ENCODE data around the gene CD34.

Gene CD34

DNA sequence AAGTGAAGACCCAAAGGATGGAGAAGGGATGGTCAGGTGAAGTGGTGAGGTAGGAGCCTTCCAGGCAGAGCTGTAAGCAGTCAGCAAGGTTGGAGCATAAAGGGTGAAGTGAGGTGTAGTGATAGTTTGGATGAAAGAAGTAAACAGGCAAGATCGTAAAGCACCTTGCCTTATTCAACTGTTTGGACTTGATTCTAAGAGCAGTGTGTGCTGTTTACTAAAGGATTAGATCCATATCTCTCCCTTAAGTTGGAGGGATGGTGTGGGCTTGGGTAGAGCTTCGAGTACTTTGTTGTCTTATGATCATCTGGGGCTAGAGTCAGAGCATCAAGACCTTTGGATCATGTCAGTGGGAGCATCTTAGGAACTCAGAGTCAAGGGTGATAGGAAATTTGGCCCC lies 39.8 kb upstream of the CD34 start:
- Histone ChIP-seq H3K79me2 (ENCODE audit: insufficient read depth, low read length) (no peaks in the 10 kb centered on the region), H3K4me3 (ENCODE audit: low read depth, low read length, poor library complexity, severe bottlenecking) (no peak overlapping the region), H3K4me2 (ENCODE audit: low read length) (no peak overlapping the region), H3K9me3 (ENCODE audit: low read length) (no peaks in the 10 kb centered on the region), H3K27me3 (ENCODE audit: insufficient read depth, low read length) (0 out of 2 replicates have a peak, but pooled peaks cover 5% of the 10 kb centered on the region), H2AFZ (ENCODE audit: low read length) (no peak overlapping the region), H3F3A (ENCODE audit: insufficient read depth, low read length) (no peaks in the 10 kb centered on the region), H3K36me3 (ENCODE audit: insufficient read depth, low read length) (no peaks in the 10 kb centered on the region), H3K4me1 (ENCODE audit: insufficient read depth, low read length, severe bottlenecking) (peaks cover 5% of the 10 kb centered on the region), H3K27ac (ENCODE audit: low read depth, low read length, poor library complexity, severe bottlenecking) (no peak overlapping the region), H3K9ac (ENCODE audit: low read length) (no peak overlapping the region), H3K9me2 (ENCODE audit: low read depth, low read length) (no peaks in the 10 kb centered on the region), H4K20me1 (ENCODE audit: insufficient read depth, low read length) (no peaks in the 10 kb centered on the region)
- TF ChIP-seq, protein P1, sequence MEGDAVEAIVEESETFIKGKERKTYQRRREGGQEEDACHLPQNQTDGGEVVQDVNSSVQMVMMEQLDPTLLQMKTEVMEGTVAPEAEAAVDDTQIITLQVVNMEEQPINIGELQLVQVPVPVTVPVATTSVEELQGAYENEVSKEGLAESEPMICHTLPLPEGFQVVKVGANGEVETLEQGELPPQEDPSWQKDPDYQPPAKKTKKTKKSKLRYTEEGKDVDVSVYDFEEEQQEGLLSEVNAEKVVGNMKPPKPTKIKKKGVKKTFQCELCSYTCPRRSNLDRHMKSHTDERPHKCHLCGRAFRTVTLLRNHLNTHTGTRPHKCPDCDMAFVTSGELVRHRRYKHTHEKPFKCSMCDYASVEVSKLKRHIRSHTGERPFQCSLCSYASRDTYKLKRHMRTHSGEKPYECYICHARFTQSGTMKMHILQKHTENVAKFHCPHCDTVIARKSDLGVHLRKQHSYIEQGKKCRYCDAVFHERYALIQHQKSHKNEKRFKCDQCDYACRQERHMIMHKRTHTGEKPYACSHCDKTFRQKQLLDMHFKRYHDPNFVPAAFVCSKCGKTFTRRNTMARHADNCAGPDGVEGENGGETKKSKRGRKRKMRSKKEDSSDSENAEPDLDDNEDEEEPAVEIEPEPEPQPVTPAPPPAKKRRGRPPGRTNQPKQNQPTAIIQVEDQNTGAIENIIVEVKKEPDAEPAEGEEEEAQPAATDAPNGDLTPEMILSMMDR (IDR thresholded peaks at IDR 0.05; ENCODE audit: low read length): no peak
- no peak for TF ChIP-seq EZH2 (IDR thresholded peaks at IDR 0.05; ENCODE audit: borderline replicate concordance, low read length)

DNA sequence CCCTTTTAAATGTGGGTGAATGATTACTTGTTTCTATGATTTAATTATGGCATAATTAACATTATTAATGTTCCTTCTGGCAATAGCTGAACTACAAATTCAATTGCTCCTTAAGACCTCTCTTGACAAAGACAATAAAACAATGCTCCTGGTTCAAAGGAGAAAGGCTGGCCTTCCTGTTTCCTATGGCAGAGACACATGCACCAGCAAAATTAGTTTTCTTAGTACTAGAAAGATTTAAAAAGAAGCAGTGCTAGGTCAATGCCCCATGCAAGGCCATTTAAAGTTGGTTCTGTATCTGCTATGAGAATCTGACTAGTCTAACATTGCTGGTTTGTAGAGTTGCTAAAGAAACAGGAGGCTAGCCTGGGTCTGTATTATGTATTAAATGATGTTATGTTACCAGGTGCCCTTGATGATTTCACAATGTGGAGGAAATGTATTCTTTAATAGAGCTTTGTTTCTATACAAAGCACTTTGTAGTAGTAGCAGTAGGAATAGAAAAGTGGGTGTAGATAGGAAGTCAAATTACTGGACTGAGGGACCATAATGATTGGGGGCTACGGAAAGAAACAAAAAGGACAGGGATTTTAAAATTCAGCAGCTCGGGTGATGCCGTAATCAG lies 38.8 kb upstream of the CD34 start:
- Histone ChIP-seq H3K9ac (ENCODE audit: low read length) (no peak overlapping the region), H3K4me2 (ENCODE audit: low read length) (no peak overlapping the region), H2AFZ (ENCODE audit: low read length) (no peak overlapping the region), H3K27me3 (ENCODE audit: insufficient read depth, low read length) (no peaks in the 10 kb centered on the region), H3K4me1 (ENCODE audit: insufficient read depth, low read length, severe bottlenecking) (no peaks in the 10 kb centered on the region), H4K20me1 (ENCODE audit: insufficient read depth, low read length) (no peaks in the 10 kb centered on the region), H3K79me2 (ENCODE audit: insufficient read depth, low read length) (no peaks in the 10 kb centered on the region), H3K4me3 (ENCODE audit: low read depth, low read length, poor library complexity, severe bottlenecking) (no peak overlapping the region), H3K9me2 (ENCODE audit: low read depth, low read length) (no peaks in the 10 kb centered on the region), H3K9me3 (ENCODE audit: low read length) (no peaks in the 10 kb centered on the region), H3K36me3 (ENCODE audit: insufficient read depth, low read length) (no peaks in the 10 kb centered on the region), H3F3A (ENCODE audit: insufficient read depth, low read length) (no peaks in the 10 kb centered on the region), H3K27ac (ENCODE audit: low read depth, low read length, poor library complexity, severe bottlenecking) (no peak overlapping the region)
- TF ChIP-seq EZH2 (IDR thresholded peaks at IDR 0.05; ENCODE audit: borderline replicate concordance, low read length): no peak
- TF ChIP-seq, protein P1 (IDR thresholded peaks at IDR 0.05; ENCODE audit: low read length): no peak

DNA sequence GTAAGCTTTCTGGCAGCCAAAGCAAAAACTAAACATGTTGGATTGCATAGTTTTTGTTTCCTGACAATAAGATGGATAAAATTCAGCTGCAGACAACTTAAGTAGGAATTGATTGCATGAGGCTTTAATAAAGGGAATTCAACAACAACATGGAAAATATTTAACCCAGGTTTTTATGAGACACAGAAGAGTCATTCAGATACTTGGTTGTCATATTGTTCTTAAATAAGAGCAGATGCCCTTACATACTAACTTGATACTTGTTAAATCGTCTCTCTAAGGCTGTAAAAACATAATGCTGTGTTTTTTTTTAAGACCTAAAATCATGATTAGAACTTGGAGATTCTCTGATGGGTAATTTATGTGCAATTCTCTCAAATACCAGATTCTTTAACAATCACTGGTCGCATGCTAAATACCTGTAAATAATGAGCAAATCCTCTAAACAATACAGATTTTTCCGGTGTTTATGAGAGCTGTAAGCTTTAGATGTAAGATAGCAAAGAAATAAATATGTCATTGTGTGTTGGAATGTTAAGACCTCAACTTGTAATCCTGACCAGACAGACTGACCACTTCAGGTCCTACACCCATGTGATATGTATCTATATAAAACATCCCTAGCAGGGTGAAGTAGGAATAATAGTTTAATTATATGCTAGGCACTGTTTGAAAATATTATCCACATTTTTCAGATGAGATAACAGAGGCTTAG lies 37.8 kb upstream of the CD34 start:
- TF ChIP-seq EZH2 (IDR thresholded peaks at IDR 0.05; ENCODE audit: borderline replicate concordance, low read length): no peak
- TF ChIP-seq, protein P1 (IDR thresholded peaks at IDR 0.05; ENCODE audit: low read length): no peak
- Histone ChIP-seq H3K9ac (ENCODE audit: low read length) (no peak overlapping the region), H3K27me3 (ENCODE audit: insufficient read depth, low read length) (no peaks in the 10 kb centered on the region), H3K9me3 (ENCODE audit: low read length) (no peaks in the 10 kb centered on the region), H3K27ac (ENCODE audit: low read depth, low read length, poor library complexity, severe bottlenecking) (no peak overlapping the region), H3K36me3 (ENCODE audit: insufficient read depth, low read length) (no peaks in the 10 kb centered on the region), H3F3A (ENCODE audit: insufficient read depth, low read length) (no peaks in the 10 kb centered on the region), H3K9me2 (ENCODE audit: low read depth, low read length) (no peaks in the 10 kb centered on the region), H4K20me1 (ENCODE audit: insufficient read depth, low read length) (no peaks in the 10 kb centered on the region), H2AFZ (ENCODE audit: low read length) (no peak overlapping the region), H3K4me3 (ENCODE audit: low read depth, low read length, poor library complexity, severe bottlenecking) (no peak overlapping the region), H3K79me2 (ENCODE audit: insufficient read depth, low read length) (no peaks in the 10 kb centered on the region), H3K4me2 (ENCODE audit: low read length) (no peak overlapping the region), H3K4me1 (ENCODE audit: insufficient read depth, low read length, severe bottlenecking) (no peaks in the 10 kb centered on the region)
